Upper lobe of right lung (tissue), 1 donor: ENCODE measurements around the gene NUP214. TPM values are rescaled to one million over a fixed set of nuclear protein-coding genes. Genes with fewer than 3 reads are reported as not detected.

Experiments used
- ATAC-seq: fragments of 200-7000 bp; cut with Tn5 transposase; one replicate; pipeline ENCODE4 v1.9.1; 2020; ENCODE audit warnings: mild to moderate bottlenecking, moderate library complexity
- DNase-seq: peaks from one replicate; pipeline ENCODE4 v3.0.0-alpha.2; 2020
- H3K27ac ChIP-seq: fragments of 200-600 bp; one replicate; pipeline ENCODE4 v1.8.0; 2022
- H3K27me3 ChIP-seq: fragments of 200-600 bp; one replicate; pipeline ENCODE4 v1.8.0; 2022; ENCODE audit warnings: mild to moderate bottlenecking
- H3K36me3 ChIP-seq: fragments of 200-600 bp; one replicate; pipeline ENCODE4 v1.8.0; 2022
- H3K4me1 ChIP-seq: fragments of 200-600 bp; one replicate; pipeline ENCODE4 v1.8.0; 2022
- H3K4me3 ChIP-seq: fragments of 200-600 bp; one replicate; pipeline ENCODE4 v1.8.0; 2022; ENCODE audit warnings: mild to moderate bottlenecking
- H3K9me3 ChIP-seq: fragments of 200-600 bp; one replicate; pipeline ENCODE4 v1.8.0; 2022
- intact Hi-C: fragments of 100-400 bp; cut with DNase I; formaldehyde crosslinking; loops from one replicate; pipeline ENCODE4 v1.11.0; 2022
- total RNA-seq: library from RNA; stranded (reverse); fragmentation: NEBNext Ultra II Directional; extraction: Animal tissue kit (Norgen Biotek cat#: 25700); gene quantifications from one replicate; pipeline ENCODE4 v1.2.1, GENCODE V29; 2021
- TF ChIP-seq, protein P1 (sequence below): fragments of 200-600 bp; IDR thresholded peaks from one replicate; pipeline ENCODE4 v1.8.0; 2022; ENCODE audit warnings: antibody characterized with exemption
- donor health status: DM: no; HTN: yes; CAD: no; lungs with severe emphysema.

Gene NUP214
- total RNA-seq, 1 donor from 2014 or later, result 52.2 TPM

DNA sequence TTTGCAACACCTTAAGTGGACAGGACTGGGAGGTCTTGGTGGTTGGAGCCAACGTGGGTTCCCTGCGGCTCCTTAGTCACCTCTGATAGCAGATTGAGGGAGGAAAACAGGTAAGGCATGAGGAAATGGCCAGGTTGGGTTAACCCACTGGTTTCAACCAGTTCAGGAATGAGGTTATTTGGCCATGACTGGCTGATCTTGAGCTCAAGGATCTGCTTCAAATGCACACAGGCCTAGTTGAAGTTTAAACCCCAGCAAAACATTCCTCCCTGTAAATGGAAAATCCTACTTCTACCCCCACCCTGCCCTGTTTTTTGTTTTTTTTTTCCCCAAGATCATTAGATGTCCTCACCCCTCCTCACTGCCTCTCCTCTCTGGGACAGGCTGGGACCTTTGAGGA is 3.2 kb upstream of the NUP214 start:
- TF ChIP-seq, protein P1, sequence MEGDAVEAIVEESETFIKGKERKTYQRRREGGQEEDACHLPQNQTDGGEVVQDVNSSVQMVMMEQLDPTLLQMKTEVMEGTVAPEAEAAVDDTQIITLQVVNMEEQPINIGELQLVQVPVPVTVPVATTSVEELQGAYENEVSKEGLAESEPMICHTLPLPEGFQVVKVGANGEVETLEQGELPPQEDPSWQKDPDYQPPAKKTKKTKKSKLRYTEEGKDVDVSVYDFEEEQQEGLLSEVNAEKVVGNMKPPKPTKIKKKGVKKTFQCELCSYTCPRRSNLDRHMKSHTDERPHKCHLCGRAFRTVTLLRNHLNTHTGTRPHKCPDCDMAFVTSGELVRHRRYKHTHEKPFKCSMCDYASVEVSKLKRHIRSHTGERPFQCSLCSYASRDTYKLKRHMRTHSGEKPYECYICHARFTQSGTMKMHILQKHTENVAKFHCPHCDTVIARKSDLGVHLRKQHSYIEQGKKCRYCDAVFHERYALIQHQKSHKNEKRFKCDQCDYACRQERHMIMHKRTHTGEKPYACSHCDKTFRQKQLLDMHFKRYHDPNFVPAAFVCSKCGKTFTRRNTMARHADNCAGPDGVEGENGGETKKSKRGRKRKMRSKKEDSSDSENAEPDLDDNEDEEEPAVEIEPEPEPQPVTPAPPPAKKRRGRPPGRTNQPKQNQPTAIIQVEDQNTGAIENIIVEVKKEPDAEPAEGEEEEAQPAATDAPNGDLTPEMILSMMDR, result no peak
- ATAC-seq (no peak), DNase-seq (no peak)
- peaks cover under 1% of the 10 kb centered on the region for H3K36me3 ChIP-seq
- H3K27ac ChIP-seq, result no peak overlapping the region
- H3K4me3 ChIP-seq, result no peak overlapping the region
- peaks cover 20% of the 10 kb centered on the region for H3K4me1 ChIP-seq
- no peaks in the 10 kb centered on the region for H3K27me3 ChIP-seq
- intact Hi-C loops, result no loop called here
- H3K9me3 ChIP-seq, result no peaks in the 10 kb centered on the region

GRCh38 chr9:131125038-131125287 is 423 bp upstream of the NUP214 start:
- intact Hi-C loops, result no loop called here
- no peak for ATAC-seq

GRCh38 chr9:131126059-131126426 is 657 bp downstream of the NUP214 start:
- intact Hi-C loops, result no loop called here
- Histone ChIP-seq H3K27ac (peak overlapping the region; percentile 88), H3K4me3 (peak overlapping the region; percentile 97), H3K27me3 (no peaks in the 10 kb centered on the region), H3K9me3 (no peaks in the 10 kb centered on the region), H3K36me3 (peaks cover 39% of the 10 kb centered on the region), H3K4me1 (peaks cover 16% of the 10 kb centered on the region)
- ATAC-seq (no peak), DNase-seq (no peak)
- TF ChIP-seq, protein P1, result no peak

More at GRCh38 chr9:131125038-131125287, 423 bp upstream of the NUP214 start:
- TF ChIP-seq, protein P1, result no peak
- Histone ChIP-seq H3K4me1 (peaks cover 16% of the 10 kb centered on the region), H3K4me3 (peak overlapping the region; percentile 97), H3K27me3 (no peaks in the 10 kb centered on the region), H3K9me3 (no peaks in the 10 kb centered on the region), H3K36me3 (peaks cover 28% of the 10 kb centered on the region), H3K27ac (peak overlapping the region; percentile 88)
- no peak for DNase-seq

DNA sequence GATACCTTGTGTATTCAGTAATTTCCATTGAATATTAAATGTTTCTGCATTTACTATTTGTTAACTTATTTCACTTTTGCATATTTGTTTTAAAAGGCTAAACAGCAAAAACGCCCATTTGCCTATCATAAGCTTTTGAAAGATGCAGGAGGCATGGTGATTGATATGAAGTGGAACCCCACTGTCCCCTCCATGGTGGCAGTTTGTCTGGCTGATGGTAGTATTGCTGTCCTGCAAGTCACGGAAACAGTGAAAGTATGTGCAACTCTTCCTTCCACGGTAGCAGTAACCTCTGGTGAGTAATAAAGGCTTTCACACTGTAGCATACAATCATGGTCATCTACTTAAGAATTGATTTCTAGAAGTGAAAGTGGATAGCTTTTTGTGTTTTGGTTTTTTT is 3.8 kb downstream of the NUP214 start:
- Histone ChIP-seq H3K36me3 (peaks cover 71% of the 10 kb centered on the region), H3K27ac (no peak overlapping the region), H3K9me3 (no peaks in the 10 kb centered on the region), H3K4me3 (no peak overlapping the region), H3K27me3 (no peaks in the 10 kb centered on the region), H3K4me1 (peaks cover 16% of the 10 kb centered on the region)
- DNase-seq (no peak), ATAC-seq (no peak)
- TF ChIP-seq, protein P1, result no peak
- intact Hi-C loops, result no loop called here

DNA sequence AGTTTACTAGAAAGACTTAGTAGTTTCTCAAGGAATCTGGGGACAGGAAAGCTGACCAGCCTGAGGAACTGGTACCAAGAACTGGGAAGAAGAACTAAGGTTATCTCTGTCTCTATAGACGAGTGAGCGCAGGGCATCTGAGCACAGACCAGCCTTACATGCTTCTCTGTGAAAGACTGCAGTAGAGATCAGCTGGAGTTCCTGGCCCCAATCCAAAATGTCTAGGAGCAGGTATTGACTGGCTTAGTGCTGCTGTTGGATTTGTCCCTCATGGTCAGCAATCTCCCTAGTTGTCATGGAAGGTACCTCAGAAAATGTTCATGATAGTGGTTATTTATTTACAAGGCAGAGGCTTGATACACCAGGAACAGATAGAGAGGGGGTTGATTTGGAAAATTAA is 13.3 kb downstream of the NUP214 start:
- no peaks in the 10 kb centered on the region for H3K4me1 ChIP-seq
- TF ChIP-seq, protein P1, result no peak
- no peak for DNase-seq
- no peaks in the 10 kb centered on the region for H3K9me3 ChIP-seq
- no peak for ATAC-seq
- H3K27me3 ChIP-seq, result no peaks in the 10 kb centered on the region
- intact Hi-C loops, result no loop called here
- H3K36me3 ChIP-seq, result peaks cover 94% of the 10 kb centered on the region
- no peak overlapping the region for H3K27ac ChIP-seq
- H3K4me3 ChIP-seq, result no peak overlapping the region

DNA sequence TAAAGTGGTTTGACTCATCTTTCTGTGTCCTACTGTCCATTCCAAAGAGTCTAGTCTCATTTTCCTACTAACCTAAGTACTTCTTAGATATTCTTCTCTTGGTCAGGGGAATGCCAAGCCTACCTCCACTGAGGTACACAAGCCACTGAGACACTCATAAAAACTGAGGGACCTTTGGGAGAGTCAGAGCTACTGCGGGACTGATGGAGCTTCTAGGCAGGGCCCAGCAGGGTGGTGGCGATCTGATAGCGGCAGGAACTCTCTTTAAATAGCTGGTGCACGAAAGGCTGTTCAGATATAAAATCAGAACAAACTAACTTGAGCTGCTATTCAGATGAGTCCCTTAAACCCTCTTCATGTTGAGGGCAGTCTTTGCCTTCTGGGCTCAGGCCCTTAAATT is 14.7 kb downstream of the NUP214 start:
- TF ChIP-seq, protein P1, result no peak
- no peak overlapping the region for H3K27ac ChIP-seq
- H3K27me3 ChIP-seq, result no peaks in the 10 kb centered on the region
- no peaks in the 10 kb centered on the region for H3K9me3 ChIP-seq
- no peak for DNase-seq
- no peak overlapping the region for H3K4me3 ChIP-seq
- intact Hi-C loops, result no loop called here
- ATAC-seq, result no peak
- H3K36me3 ChIP-seq, result peaks cover 94% of the 10 kb centered on the region
- no peaks in the 10 kb centered on the region for H3K4me1 ChIP-seq
